Measurements from ENCODE around the gene RAD9A. TPM values are rescaled to one million over a fixed set of nuclear protein-coding genes. Genes with fewer than 3 reads are reported as not detected.

RAD9A gene
- total and polyA plus RNA-seq, 9 of the 15 experiments (the other 6 are each of a cell fraction or from before 2014, with no cell fraction given), result 1.4 to 41.2 (median 16.1) TPM

DNA sequence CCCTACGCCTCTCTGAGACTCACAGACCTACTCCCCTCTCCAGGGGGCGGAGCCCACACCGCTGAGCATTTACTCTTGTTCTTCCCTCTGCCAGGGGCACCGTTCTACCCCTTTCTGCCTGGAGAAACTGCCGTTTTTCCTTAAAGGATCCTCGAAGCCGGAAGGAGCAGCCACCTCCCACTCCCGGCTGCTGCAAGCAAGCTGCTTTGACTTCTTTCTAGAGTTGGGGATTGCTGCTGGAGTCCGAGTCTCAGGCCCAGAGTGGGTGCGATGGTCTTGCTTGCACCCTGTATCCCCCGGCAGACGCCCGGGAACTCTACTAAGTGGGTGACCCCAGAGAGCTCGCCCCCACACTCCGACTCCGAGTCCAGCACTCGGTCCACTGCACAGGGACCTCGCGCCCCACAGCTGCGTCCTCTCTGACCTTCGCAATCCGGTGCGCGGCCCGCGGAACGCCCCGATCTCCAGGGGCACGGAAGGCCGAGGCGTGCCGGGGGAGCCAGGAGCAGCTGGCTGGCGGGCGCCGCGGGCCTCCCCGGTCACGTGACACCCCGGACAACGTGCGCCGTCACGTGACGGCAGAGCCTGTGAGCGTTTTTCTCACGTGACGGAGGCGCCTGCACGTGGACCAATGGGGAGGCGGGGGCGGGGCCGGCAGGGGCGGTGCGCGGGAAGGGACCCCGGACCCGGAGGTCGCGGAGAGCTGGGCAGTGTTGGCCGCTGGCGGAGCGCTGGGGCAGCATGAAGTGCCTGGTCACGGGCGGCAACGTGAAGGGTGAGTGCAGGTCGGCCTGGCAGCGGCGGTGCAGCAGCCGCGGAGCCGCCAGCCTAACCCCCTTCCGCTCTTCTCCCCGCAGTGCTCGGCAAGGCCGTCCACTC, at the start of gene RAD9A (continued):
- TF ChIP-seq, protein P1, sequence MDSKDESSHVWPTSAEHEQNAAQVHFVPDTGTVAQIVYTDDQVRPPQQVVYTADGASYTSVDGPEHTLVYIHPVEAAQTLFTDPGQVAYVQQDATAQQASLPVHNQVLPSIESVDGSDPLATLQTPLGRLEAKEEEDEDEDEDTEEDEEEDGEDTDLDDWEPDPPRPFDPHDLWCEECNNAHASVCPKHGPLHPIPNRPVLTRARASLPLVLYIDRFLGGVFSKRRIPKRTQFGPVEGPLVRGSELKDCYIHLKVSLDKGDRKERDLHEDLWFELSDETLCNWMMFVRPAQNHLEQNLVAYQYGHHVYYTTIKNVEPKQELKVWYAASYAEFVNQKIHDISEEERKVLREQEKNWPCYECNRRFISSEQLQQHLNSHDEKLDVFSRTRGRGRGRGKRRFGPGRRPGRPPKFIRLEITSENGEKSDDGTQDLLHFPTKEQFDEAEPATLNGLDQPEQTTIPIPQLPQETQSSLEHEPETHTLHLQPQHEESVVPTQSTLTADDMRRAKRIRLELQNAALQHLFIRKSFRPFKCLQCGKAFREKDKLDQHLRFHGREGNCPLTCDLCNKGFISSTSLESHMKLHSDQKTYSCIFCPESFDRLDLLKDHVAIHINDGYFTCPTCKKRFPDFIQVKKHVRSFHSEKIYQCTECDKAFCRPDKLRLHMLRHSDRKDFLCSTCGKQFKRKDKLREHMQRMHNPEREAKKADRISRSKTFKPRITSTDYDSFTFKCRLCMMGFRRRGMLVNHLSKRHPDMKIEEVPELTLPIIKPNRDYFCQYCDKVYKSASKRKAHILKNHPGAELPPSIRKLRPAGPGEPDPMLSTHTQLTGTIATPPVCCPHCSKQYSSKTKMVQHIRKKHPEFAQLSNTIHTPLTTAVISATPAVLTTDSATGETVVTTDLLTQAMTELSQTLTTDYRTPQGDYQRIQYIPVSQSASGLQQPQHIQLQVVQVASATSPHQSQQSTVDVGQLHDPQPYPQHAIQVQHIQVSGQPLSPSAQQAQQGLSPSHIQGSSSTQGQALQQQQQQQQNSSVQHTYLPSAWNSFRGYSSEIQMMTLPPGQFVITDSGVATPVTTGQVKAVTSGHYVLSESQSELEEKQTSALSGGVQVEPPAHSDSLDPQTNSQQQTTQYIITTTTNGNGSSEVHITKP (IDR thresholded peaks at IDR 0.05; ENCODE audit: partially characterized antibody), result no peak
- peak; percentile 100 for TF ChIP-seq TFE3 (CRISPR knock-in tag; IDR thresholded peaks at IDR 0.05)
- 0 out of 2 replicates have a peak, but pooled peaks have one; percentile 6 for TF ChIP-seq ARID1B (IDR thresholded peaks at IDR 0.05)
- TF ChIP-seq NFXL1 (CRISPR knock-in tag; IDR thresholded peaks at IDR 0.05), result no peak
- TF ChIP-seq HDGF (IDR thresholded peaks at IDR 0.05), result no peak
- TF ChIP-seq ZNF57 (CRISPR knock-in tag; IDR thresholded peaks at IDR 0.05), result no peak
- 0 out of 2 replicates have a peak, but pooled peaks have one; percentile 13 for TF ChIP-seq NFIC (IDR thresholded peaks at IDR 0.05)
- no peak for TF ChIP-seq SRSF3 (IDR thresholded peaks at IDR 0.05; ENCODE audit: insufficient read depth, low read length)
- TF ChIP-seq SMARCB1 (IDR thresholded peaks at IDR 0.05; ENCODE audit: insufficient read length, low read depth), result no peak
- no peak; the same call in 1 of the 2 replicates for TF ChIP-seq ZNF41 (CRISPR knock-in tag; conservative IDR thresholded peaks at IDR 0.05)
- TF ChIP-seq SP2 (IDR thresholded peaks at IDR 0.05; ENCODE audit: extremely low read depth, low read depth, low read length, poor library complexity, severe bottlenecking), result no peak
- no peak for TF ChIP-seq HEY1 (CRISPR knock-in tag; IDR thresholded peaks at IDR 0.05; ENCODE audit: borderline replicate concordance)
- TF ChIP-seq AFF1 (IDR thresholded peaks at IDR 0.05; ENCODE audit: low read depth in 1 of 2, partially characterized antibody in 2 of 2), result no peak
- TF ChIP-seq, protein P2, sequence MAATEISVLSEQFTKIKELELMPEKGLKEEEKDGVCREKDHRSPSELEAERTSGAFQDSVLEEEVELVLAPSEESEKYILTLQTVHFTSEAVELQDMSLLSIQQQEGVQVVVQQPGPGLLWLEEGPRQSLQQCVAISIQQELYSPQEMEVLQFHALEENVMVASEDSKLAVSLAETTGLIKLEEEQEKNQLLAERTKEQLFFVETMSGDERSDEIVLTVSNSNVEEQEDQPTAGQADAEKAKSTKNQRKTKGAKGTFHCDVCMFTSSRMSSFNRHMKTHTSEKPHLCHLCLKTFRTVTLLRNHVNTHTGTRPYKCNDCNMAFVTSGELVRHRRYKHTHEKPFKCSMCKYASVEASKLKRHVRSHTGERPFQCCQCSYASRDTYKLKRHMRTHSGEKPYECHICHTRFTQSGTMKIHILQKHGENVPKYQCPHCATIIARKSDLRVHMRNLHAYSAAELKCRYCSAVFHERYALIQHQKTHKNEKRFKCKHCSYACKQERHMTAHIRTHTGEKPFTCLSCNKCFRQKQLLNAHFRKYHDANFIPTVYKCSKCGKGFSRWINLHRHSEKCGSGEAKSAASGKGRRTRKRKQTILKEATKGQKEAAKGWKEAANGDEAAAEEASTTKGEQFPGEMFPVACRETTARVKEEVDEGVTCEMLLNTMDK (IDR thresholded peaks at IDR 0.05; ENCODE audit: borderline replicate concordance, insufficient read depth, low read depth, low read length, poor library complexity, severe bottlenecking), result no peak
- TF ChIP-seq LARP7 (IDR thresholded peaks at IDR 0.05), result no peak
